Measurements from ENCODE around the gene CGREF1. TPM values are rescaled to one million over a fixed set of nuclear protein-coding genes. Genes with fewer than 3 reads are reported as not detected.
"Not testable (repeated sequence)": the region's sequence is repeated elsewhere in the genome, so short reads cannot be mapped to it uniquely, and the experiment has no call there.

Gene CGREF1
- total RNA-seq, 1 experiment from 2014 or later, result 3.7 TPM

- no peak within 1 kb of the TSS for H3K27ac Mint-ChIP-seq (ENCODE audit: unreplicated experiment)
Measured at GRCh38 chr2:27078267-27079194, 40.4 kb downstream of the CGREF1 start, which contains the start of gene EMILIN1. Gene EMILIN1 (plus strand): TSS chr2:27078615. CDS start chr2:27079066, 451 bp downstream.

GRCh38 chr2:27077231-27077630 is 41.7 kb downstream of the CGREF1 start:
- peaks cover 9% of the 10 kb centered on the region for H3K36me3 Mint-ChIP-seq (ENCODE audit: insufficient read depth, unreplicated experiment)
- no peak overlapping the region for H3K27ac Mint-ChIP-seq (ENCODE audit: unreplicated experiment)
- BruUV-seq (replicated peaks), result no TSS peak
- H3K9me3 Mint-ChIP-seq (ENCODE audit: low read depth, unreplicated experiment), result no peaks in the 10 kb centered on the region
- intact Hi-C loops (cut with micrococcal nuclease; ENCODE audit: unreplicated experiment), result no loop called here
- no peak overlapping the region for H3K4me3 Mint-ChIP-seq (ENCODE audit: low read depth, unreplicated experiment)
- CTCF ChIA-PET, result no interaction called here
- peaks cover 60% of the 10 kb centered on the region for H3K27me3 Mint-ChIP-seq (ENCODE audit: unreplicated experiment)
- DNase-seq, result no peak
- no peak for TF ChIP-seq CTCF (IDR thresholded peaks at IDR 0.05; ENCODE audit: unreplicated experiment)
- H3K4me1 Mint-ChIP-seq (ENCODE audit: low read depth, unreplicated experiment), result peaks cover 13% of the 10 kb centered on the region

More at GRCh38 chr2:27078267-27079194, 40.4 kb downstream of the CGREF1 start, which contains the start of gene EMILIN1:
- Mint-ChIP-seq H3K4me1 (ENCODE audit: low read depth, unreplicated experiment) (peaks cover 13% of the 10 kb centered on the region), H3K27me3 (ENCODE audit: unreplicated experiment) (peaks cover 57% of the 10 kb centered on the region), H3K36me3 (ENCODE audit: insufficient read depth, unreplicated experiment) (peaks cover 5% of the 10 kb centered on the region), H3K9me3 (ENCODE audit: low read depth, unreplicated experiment) (no peaks in the 10 kb centered on the region), H3K4me3 (ENCODE audit: low read depth, unreplicated experiment) (no peak within 1 kb of the TSS)
- CTCF ChIA-PET, result interaction anchor here (0.6 kb wide), 1 partner anchor 233 kb away, joined by 4 read pairs; no protein-coding TSS in a partner anchor
- no peak for TF ChIP-seq CTCF (IDR thresholded peaks at IDR 0.05; ENCODE audit: unreplicated experiment)
- intact Hi-C loops (cut with micrococcal nuclease; ENCODE audit: unreplicated experiment), result no loop called here
- no TSS peak for BruUV-seq (replicated peaks)
- DNase-seq, result no peak

- BruUV-seq (replicated peaks), result no TSS peak
- DNase-seq, result no peak
- no peaks in the 10 kb centered on the region for H3K9me3 Mint-ChIP-seq (ENCODE audit: low read depth, unreplicated experiment)
- H3K4me1 Mint-ChIP-seq (ENCODE audit: low read depth, unreplicated experiment), result peaks cover 9% of the 10 kb centered on the region
- peaks cover 9% of the 10 kb centered on the region for H3K36me3 Mint-ChIP-seq (ENCODE audit: insufficient read depth, unreplicated experiment)
- intact Hi-C loops (cut with micrococcal nuclease; ENCODE audit: unreplicated experiment), result no loop called here
- no peak overlapping the region for H3K27ac Mint-ChIP-seq (ENCODE audit: unreplicated experiment)
- TF ChIP-seq CTCF (IDR thresholded peaks at IDR 0.05; ENCODE audit: unreplicated experiment), result no peak
- no peak overlapping the region for H3K4me3 Mint-ChIP-seq (ENCODE audit: low read depth, unreplicated experiment)
- H3K27me3 Mint-ChIP-seq (ENCODE audit: unreplicated experiment), result peaks cover 60% of the 10 kb centered on the region
- CTCF ChIA-PET, result no interaction called here
Measured at GRCh38 chr2:27076323-27076722, 42.6 kb downstream of the CGREF1 start.

GRCh38 chr2:27075566-27075871 is 43.4 kb downstream of the CGREF1 start:
- Mint-ChIP-seq H3K27me3 (ENCODE audit: unreplicated experiment) (peaks cover 60% of the 10 kb centered on the region), H3K36me3 (ENCODE audit: insufficient read depth, unreplicated experiment) (peaks cover 17% of the 10 kb centered on the region)
- H3K27ac Mint-ChIP-seq (ENCODE audit: unreplicated experiment); H3K4me3 Mint-ChIP-seq (ENCODE audit: low read depth, unreplicated experiment); H3K4me1 Mint-ChIP-seq (ENCODE audit: low read depth, unreplicated experiment); CTCF ChIA-PET; H3K9me3 Mint-ChIP-seq (ENCODE audit: low read depth, unreplicated experiment); DNase-seq; intact Hi-C loops (cut with micrococcal nuclease; ENCODE audit: unreplicated experiment); BruUV-seq (replicated peaks): not testable (repeated sequence)

Data from Calu3 (cell line).